DOHH2 (cell line): ENCODE data around the gene ODR4.

ENCODE experiments used
- CTCF ChIP-seq: fragments of 200-600 bp; sonication (generic); IDR thresholded peaks from one replicate; pipeline ENCODE4 v1.5.1; 2014; ENCODE audit warnings: antibody characterized with exemption, mild to moderate bottlenecking, low read depth, low read length; ENCODE audit not compliant: poor library complexity, severe bottlenecking
- EZH2phosphoT487 ChIP-seq: fragments of 200-600 bp; sonication (generic); IDR thresholded peaks from 2 replicates; pipeline ENCODE4 v1.6.1; 2017; ENCODE audit warnings: borderline replicate concordance, mild to moderate bottlenecking, antibody characterized with exemption, low read length, moderate library complexity, mixed read lengths

- TF ChIP-seq CTCF = no peak
- no peak for TF ChIP-seq EZH2phosphoT487
Measured at GRCh38 chr1:186454981-186455380, 79.3 kb downstream of the ODR4 start.
